Smooth muscle cell (in vitro differentiated cells): ENCODE data around the gene WEE1. TPM values are rescaled to one million over a fixed set of nuclear protein-coding genes. Genes with fewer than 3 reads are reported as not detected.
A peak's percentile ranks its signal among the peaks of the same experiment; 100 is the strongest.
"Not testable (repeated sequence)": the region's sequence is repeated elsewhere in the genome, so short reads cannot be mapped to it uniquely, and the experiment has no call there.

ENCODE experiments used
- DNase-seq: peaks from one replicate; lab custom pipeline; 2025; ENCODE audit not compliant: unreplicated experiment; lab: John Stamatoyannopoulos, UW
- H2AFZ ChIP-seq: fragments of 200-600 bp; sonication (generic); 2 replicates; pipeline ENCODE4 v1.6.0; 2016; ENCODE audit warnings: antibody characterized with exemption, low read depth, mild to moderate bottlenecking
- H3F3A ChIP-seq: fragments of 200-600 bp; sonication (generic); 2 replicates; pipeline ENCODE4 v1.6.0; 2017; ENCODE audit warnings: antibody characterized with exemption, low read depth
- H3K27ac ChIP-seq: fragments of 200-600 bp; sonication (generic); 2 replicates; pipeline ENCODE4 v1.5.1; 2016; ENCODE audit warnings: low read depth, mild to moderate bottlenecking
- H3K27me3 ChIP-seq: fragments of 200-600 bp; sonication (generic); 2 replicates; pipeline ENCODE4 v1.6.1; 2016; ENCODE audit warnings: low read depth, mild to moderate bottlenecking
- H3K36me3 ChIP-seq: fragments of 200-600 bp; sonication (generic); 2 replicates; pipeline ENCODE4 v1.5.1; 2016; ENCODE audit warnings: low read depth
- H3K4me1 ChIP-seq: fragments of 200-600 bp; sonication (generic); 2 replicates; pipeline ENCODE4 v1.5.1; 2016; ENCODE audit warnings: low read depth
- H3K4me2 ChIP-seq: fragments of 200-600 bp; sonication (generic); 2 replicates; pipeline ENCODE4 v1.6.0; 2016; ENCODE audit warnings: mild to moderate bottlenecking
- H3K4me3 ChIP-seq: fragments of 200-600 bp; sonication (generic); 2 replicates; pipeline ENCODE4 v1.5.1; 2016; ENCODE audit warnings: mild to moderate bottlenecking
- H3K79me2 ChIP-seq: fragments of 200-600 bp; sonication (generic); 2 replicates; pipeline ENCODE4 v1.6.0; 2016; ENCODE audit warnings: low read depth, mild to moderate bottlenecking
- H3K9ac ChIP-seq: fragments of 200-600 bp; sonication (generic); 2 replicates; pipeline ENCODE4 v1.6.0; 2016; ENCODE audit warnings: low read depth
- H3K9me3 ChIP-seq: fragments of 200-600 bp; sonication (generic); replicated peaks from 2 replicates; pipeline ENCODE4 v1.5.1; 2016; ENCODE audit warnings: low read depth
- H4K20me1 ChIP-seq: fragments of 200-600 bp; sonication (generic); 2 replicates; pipeline ENCODE4 v1.6.0; 2016; ENCODE audit warnings: low read depth
- CTCF ChIP-seq: fragments of 200-600 bp; sonication (generic); IDR thresholded peaks from 2 replicates; pipeline ENCODE4 v1.5.1; 2017; ENCODE audit warnings: borderline replicate concordance, mild to moderate bottlenecking, antibody characterized with exemption; ENCODE audit not compliant: insufficient read depth, poor library complexity, severe bottlenecking
- WGBS: methylation state at CpG from one replicate; pipeline ENCODE4 v1.1.7; 2016; ENCODE audit warnings: low lambda C conversion rate; 5-methylcytosine and 5-hydroxymethylcytosine counted together
- polyA plus RNA-seq: library from polyadenylated mRNA; unstranded; fragments of >200 nt; fragmentation: Nextera tagmentation; extraction: Ambion mirVana; gene quantifications from 2 replicates; pipeline ENCODE4 v1.2.1, GENCODE V29; 2016
- total RNA-seq: library from RNA; depleted of rRNA; stranded (reverse); fragments of >200 nt; gene quantifications from 2 replicates; pipeline ENCODE4 v1.2.3, GENCODE V29; 2014

Gene WEE1
- total and polyA plus RNA-seq, 2 experiments from 2014 or later = 20.8 to 53.3 TPM

- H4K20me1 ChIP-seq = no peaks in the 10 kb centered on the region
- no peak for TF ChIP-seq CTCF
- no peaks in the 10 kb centered on the region for H3K9me3 ChIP-seq
- 56% methylated on average over 5 of the region's 5 CpGs for WGBS
- no peak overlapping the region for H2AFZ ChIP-seq
- no peak overlapping the region for H3K4me2 ChIP-seq
- H3K4me1 ChIP-seq = peaks cover 20% of the 10 kb centered on the region
- H3K27me3 ChIP-seq = no peaks in the 10 kb centered on the region
- no peak for DNase-seq
- no peak overlapping the region for H3K9ac ChIP-seq
- H3K79me2 ChIP-seq = no peaks in the 10 kb centered on the region
- no peak overlapping the region for H3K27ac ChIP-seq
- peaks cover 3% of the 10 kb centered on the region for H3F3A ChIP-seq
- no peaks in the 10 kb centered on the region for H3K36me3 ChIP-seq
- H3K4me3 ChIP-seq = no peak overlapping the region
Observed at GRCh38 chr11:9533736-9534473, 39.6 kb upstream of the WEE1 start.

DNA sequence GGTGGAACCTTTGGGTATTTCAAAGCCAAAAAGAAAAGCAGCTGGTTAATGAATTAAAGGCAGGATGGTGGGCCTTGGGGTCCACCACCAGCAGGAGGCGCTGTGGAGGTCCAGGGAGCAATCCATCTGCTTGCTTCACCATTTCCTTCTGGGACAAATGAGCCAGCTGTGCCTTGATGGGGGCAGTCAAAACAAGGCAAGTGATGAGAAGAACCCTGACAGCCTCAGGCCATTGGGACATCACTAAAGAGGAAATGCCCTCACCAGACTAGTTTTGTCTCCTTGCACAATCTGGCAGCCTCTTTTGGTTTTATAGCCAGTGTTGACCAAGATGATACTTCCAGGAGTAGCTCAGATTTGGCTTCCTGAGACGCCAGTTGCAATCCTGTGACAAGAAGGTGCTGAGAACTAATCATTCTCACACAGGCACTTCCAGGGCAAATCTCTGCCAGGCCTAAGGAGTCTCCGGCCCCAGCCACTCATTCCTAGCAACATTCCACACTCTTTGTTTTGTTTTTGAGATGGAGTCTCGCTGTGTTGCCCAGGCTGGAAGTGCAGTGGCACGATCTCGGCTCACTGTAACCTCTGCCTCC, 38.2 kb upstream of the WEE1 start:
- DNase-seq = no peak
- Histone ChIP-seq H3F3A (peaks cover 3% of the 10 kb centered on the region), H4K20me1 (no peaks in the 10 kb centered on the region), H3K36me3 (no peaks in the 10 kb centered on the region), H3K4me2 (no peak overlapping the region), H3K9ac (no peak overlapping the region), H3K27me3 (no peaks in the 10 kb centered on the region), H3K9me3 (no peaks in the 10 kb centered on the region), H3K27ac (no peak overlapping the region), H3K4me1 (peaks cover 7% of the 10 kb centered on the region), H3K79me2 (no peaks in the 10 kb centered on the region), H2AFZ (no peak overlapping the region), H3K4me3 (no peak overlapping the region)
- TF ChIP-seq CTCF = peak; percentile 79
- 78% methylated on average over 6 of the region's 6 CpGs for WGBS

- 93% methylated on average over 2 of the region's 2 CpGs for WGBS
- no peak overlapping the region for H3K27ac ChIP-seq
- H3K27me3 ChIP-seq = no peaks in the 10 kb centered on the region
- no peaks in the 10 kb centered on the region for H3F3A ChIP-seq
- H4K20me1 ChIP-seq = no peaks in the 10 kb centered on the region
- no peak for TF ChIP-seq CTCF
- no peak overlapping the region for H3K4me2 ChIP-seq
- H3K9me3 ChIP-seq = no peaks in the 10 kb centered on the region
- no peak overlapping the region for H2AFZ ChIP-seq
- no peak overlapping the region for H3K4me3 ChIP-seq
- H3K9ac ChIP-seq = no peak overlapping the region
- H3K36me3 ChIP-seq = no peaks in the 10 kb centered on the region
- H3K79me2 ChIP-seq = no peaks in the 10 kb centered on the region
- H3K4me1 ChIP-seq = peaks cover 2% of the 10 kb centered on the region
- DNase-seq = no peak
Observed at GRCh38 chr11:9538548-9538947, 34.9 kb upstream of the WEE1 start.

GRCh38 chr11:9549216-9549615, 24.3 kb upstream of the WEE1 start:
- 91% methylated on average over 5 of the region's 5 CpGs for WGBS
- H3F3A ChIP-seq, H3K4me2 ChIP-seq, DNase-seq, H3K27me3 ChIP-seq, H3K4me1 ChIP-seq, H3K4me3 ChIP-seq, H2AFZ ChIP-seq, H3K9me3 ChIP-seq, H3K79me2 ChIP-seq, H3K9ac ChIP-seq, H3K36me3 ChIP-seq, H4K20me1 ChIP-seq: not testable (repeated sequence)
- H3K27ac ChIP-seq = peak overlapping the region; percentile 75
